H1 (cell line): ENCODE results near the gene GOLGA8A. TPM values are rescaled to one million over a fixed set of nuclear protein-coding genes. Genes with fewer than 3 reads are reported as not detected.

Experiments
- CBX5 ChIP-seq: fragments of 300-800, 300-1000 bp; sonication (generic); IDR thresholded peaks from 2 replicates; pipeline ENCODE4 v1.7.1; 2016; ENCODE audit warnings: antibody characterized with exemption, low read length, low read depth
- GABPA ChIP-seq: IDR thresholded peaks from 2 replicates; pipeline ENCODE4 v1.6.1; 2011; ENCODE audit warnings: mild to moderate bottlenecking, low read length, moderate library complexity, borderline replicate concordance; ENCODE audit not compliant: insufficient read depth
- MAFK ChIP-seq: IDR thresholded peaks from 2 replicates; pipeline ENCODE4 v1.6.1; 2012; ENCODE audit warnings: low read depth, mild to moderate bottlenecking, improper control_type of control experiment, low read length
- polyA plus RNA-seq, 7 experiments: library from polyadenylated mRNA; depleted of rRNA in 3 of 7; stranded (reverse) in 5 of 7; unstranded in 2 of 7; fragments of >200 nt in 5 of 7; fragments of 200-250 nt in 2 of 7; gene quantifications; 1 replicate in 5 of 7; 2 replicates in 1 of 7; 4 replicates in 1 of 7; pipeline versions ENCODE4 v1.2.1 to v1.2.3, GENCODE V29; 2011 to 2013; ENCODE audit warnings: missing spikeins in 2 of 7, mixed read lengths in 2 of 7
- total RNA-seq: library from RNA; stranded (reverse); fragmentation: NEBNext Ultra II Directional; extraction: Animal tissue kit (Norgen Biotek cat#: 25700); gene quantifications from 2 replicates; pipeline ENCODE4 v1.2.1, GENCODE V29; 2021
- TF ChIP-seq, protein P1 (sequence below): fragments of 300-600 bp; sonication (generic); IDR thresholded peaks from 2 replicates; pipeline ENCODE4 v1.7.1; 2012; ENCODE audit warnings: low read length, moderate library complexity, mild to moderate bottlenecking, inconsistent platforms; ENCODE audit not compliant: insufficient replicate concordance
- TF ChIP-seq, protein P2 (sequence below): IDR thresholded peaks from 2 replicates; pipeline ENCODE4 v1.6.1; 2012; ENCODE audit warnings: inconsistent platforms

GOLGA8A gene
- total and polyA plus RNA-seq, 2 of the 8 experiments (the other 6 are each of a cell fraction or from before 2014, with no cell fraction given), result 5.5 to 20.0 TPM

DNA sequence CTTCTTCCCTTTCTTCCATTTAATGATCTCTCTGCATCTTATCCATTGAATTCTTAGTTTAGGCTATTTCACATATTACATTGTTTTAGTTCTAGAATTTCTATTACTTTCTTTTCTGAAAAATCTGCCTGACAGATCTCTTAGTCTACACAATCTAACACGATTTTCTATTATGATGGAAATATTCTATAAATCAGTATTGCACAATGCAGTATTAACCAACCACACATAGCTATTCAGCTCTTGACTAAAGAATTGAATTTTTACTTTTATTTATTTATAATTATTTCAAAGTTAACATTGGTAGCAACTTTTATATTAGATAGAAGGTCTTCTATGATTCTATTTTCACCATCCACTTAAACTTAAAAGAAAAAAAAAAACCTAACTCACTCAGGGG lies 36.2 kb upstream of the GOLGA8A start (continued):
- no peak for TF ChIP-seq MAFK
- TF ChIP-seq, protein P1, sequence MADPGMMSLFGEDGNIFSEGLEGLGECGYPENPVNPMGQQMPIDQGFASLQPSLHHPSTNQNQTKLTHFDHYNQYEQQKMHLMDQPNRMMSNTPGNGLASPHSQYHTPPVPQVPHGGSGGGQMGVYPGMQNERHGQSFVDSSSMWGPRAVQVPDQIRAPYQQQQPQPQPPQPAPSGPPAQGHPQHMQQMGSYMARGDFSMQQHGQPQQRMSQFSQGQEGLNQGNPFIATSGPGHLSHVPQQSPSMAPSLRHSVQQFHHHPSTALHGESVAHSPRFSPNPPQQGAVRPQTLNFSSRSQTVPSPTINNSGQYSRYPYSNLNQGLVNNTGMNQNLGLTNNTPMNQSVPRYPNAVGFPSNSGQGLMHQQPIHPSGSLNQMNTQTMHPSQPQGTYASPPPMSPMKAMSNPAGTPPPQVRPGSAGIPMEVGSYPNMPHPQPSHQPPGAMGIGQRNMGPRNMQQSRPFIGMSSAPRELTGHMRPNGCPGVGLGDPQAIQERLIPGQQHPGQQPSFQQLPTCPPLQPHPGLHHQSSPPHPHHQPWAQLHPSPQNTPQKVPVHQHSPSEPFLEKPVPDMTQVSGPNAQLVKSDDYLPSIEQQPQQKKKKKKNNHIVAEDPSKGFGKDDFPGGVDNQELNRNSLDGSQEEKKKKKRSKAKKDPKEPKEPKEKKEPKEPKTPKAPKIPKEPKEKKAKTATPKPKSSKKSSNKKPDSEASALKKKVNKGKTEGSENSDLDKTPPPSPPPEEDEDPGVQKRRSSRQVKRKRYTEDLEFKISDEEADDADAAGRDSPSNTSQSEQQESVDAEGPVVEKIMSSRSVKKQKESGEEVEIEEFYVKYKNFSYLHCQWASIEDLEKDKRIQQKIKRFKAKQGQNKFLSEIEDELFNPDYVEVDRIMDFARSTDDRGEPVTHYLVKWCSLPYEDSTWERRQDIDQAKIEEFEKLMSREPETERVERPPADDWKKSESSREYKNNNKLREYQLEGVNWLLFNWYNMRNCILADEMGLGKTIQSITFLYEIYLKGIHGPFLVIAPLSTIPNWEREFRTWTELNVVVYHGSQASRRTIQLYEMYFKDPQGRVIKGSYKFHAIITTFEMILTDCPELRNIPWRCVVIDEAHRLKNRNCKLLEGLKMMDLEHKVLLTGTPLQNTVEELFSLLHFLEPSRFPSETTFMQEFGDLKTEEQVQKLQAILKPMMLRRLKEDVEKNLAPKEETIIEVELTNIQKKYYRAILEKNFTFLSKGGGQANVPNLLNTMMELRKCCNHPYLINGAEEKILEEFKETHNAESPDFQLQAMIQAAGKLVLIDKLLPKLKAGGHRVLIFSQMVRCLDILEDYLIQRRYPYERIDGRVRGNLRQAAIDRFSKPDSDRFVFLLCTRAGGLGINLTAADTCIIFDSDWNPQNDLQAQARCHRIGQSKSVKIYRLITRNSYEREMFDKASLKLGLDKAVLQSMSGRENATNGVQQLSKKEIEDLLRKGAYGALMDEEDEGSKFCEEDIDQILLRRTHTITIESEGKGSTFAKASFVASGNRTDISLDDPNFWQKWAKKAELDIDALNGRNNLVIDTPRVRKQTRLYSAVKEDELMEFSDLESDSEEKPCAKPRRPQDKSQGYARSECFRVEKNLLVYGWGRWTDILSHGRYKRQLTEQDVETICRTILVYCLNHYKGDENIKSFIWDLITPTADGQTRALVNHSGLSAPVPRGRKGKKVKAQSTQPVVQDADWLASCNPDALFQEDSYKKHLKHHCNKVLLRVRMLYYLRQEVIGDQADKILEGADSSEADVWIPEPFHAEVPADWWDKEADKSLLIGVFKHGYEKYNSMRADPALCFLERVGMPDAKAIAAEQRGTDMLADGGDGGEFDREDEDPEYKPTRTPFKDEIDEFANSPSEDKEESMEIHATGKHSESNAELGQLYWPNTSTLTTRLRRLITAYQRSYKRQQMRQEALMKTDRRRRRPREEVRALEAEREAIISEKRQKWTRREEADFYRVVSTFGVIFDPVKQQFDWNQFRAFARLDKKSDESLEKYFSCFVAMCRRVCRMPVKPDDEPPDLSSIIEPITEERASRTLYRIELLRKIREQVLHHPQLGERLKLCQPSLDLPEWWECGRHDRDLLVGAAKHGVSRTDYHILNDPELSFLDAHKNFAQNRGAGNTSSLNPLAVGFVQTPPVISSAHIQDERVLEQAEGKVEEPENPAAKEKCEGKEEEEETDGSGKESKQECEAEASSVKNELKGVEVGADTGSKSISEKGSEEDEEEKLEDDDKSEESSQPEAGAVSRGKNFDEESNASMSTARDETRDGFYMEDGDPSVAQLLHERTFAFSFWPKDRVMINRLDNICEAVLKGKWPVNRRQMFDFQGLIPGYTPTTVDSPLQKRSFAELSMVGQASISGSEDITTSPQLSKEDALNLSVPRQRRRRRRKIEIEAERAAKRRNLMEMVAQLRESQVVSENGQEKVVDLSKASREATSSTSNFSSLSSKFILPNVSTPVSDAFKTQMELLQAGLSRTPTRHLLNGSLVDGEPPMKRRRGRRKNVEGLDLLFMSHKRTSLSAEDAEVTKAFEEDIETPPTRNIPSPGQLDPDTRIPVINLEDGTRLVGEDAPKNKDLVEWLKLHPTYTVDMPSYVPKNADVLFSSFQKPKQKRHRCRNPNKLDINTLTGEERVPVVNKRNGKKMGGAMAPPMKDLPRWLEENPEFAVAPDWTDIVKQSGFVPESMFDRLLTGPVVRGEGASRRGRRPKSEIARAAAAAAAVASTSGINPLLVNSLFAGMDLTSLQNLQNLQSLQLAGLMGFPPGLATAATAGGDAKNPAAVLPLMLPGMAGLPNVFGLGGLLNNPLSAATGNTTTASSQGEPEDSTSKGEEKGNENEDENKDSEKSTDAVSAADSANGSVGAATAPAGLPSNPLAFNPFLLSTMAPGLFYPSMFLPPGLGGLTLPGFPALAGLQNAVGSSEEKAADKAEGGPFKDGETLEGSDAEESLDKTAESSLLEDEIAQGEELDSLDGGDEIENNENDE, result no peak
- no peak for TF ChIP-seq CBX5
- TF ChIP-seq GABPA, result no peak
- TF ChIP-seq, protein P2, sequence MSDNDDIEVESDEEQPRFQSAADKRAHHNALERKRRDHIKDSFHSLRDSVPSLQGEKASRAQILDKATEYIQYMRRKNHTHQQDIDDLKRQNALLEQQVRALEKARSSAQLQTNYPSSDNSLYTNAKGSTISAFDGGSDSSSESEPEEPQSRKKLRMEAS, result no peak
